Measurements from ENCODE around the gene KLHDC7B. TPM values are rescaled to one million over a fixed set of nuclear protein-coding genes. Genes with fewer than 3 reads are reported as not detected.

The KLHDC7B gene
- total RNA-seq, 1 experiment from 2014 or later: not detected

- TF ChIP-seq ARID4B (CRISPR knock-in tag; IDR thresholded peaks at IDR 0.05; ENCODE audit: borderline replicate concordance) (no peak), MXD4 (CRISPR knock-in tag; IDR thresholded peaks at IDR 0.05; ENCODE audit: borderline replicate concordance) (no peak), RELA (CRISPR knock-in tag; IDR thresholded peaks at IDR 0.05; ENCODE audit: borderline replicate concordance) (no peak), ZNF396 (CRISPR knock-in tag; IDR thresholded peaks at IDR 0.05; ENCODE audit: borderline replicate concordance) (no peak), ERG (CRISPR knock-in tag; IDR thresholded peaks at IDR 0.05) (no peak), MLX (CRISPR knock-in tag; IDR thresholded peaks at IDR 0.05) (no peak)
Observed at GRCh38 chr22:50572965-50573364, 27.3 kb downstream of the KLHDC7B start (continued).

DNA sequence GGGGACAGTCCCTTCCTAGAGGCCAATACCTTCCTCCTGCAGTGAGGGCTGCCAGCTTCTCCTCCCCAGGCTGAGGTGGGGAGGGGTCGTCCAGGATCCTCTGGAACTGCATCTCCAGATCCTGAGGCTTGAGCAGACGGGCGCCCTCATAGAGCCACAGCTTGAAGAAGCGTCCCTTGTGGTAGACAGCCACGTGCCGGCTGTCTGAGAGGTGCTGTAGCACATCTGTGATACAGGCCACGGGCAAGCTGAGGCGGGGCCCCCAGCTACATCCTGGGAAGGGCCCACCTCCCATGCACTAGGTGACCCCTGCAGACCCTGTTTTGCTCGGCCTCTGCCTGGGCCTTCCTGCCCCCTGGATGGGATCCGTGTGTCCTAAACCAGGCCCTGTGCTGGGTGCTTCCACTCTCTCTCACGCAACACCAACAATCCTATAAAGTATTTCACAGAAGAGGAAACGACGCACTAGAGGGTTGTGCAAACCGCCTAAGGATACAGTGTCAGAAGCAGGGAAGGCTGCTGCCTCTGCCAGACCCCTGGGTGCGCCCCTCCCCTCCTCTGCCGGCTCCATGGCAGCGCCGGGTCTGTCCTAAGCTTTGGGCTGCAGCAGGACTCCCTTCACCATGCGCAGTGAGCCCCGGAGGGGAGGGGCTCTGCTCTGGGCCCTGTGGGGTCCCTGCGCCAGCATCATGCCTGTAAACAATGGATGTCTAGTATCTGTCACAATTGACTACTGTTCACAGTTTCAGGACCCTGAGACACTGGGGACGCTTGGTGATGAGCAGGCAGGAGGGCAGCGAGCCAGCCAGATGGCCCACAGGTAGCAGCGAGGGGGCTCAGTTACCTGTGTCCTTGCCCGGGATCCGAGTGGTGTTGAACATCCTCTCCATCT is 28.0 kb downstream of the KLHDC7B start:
- Mint-ChIP-seq H3K36me3 (peaks cover 28% of the 10 kb centered on the region), H3K4me1 (no peaks in the 10 kb centered on the region), H3K4me3 (no peak overlapping the region), H3K27me3 (ENCODE audit: low read depth) (no peaks in the 10 kb centered on the region), H3K27ac (no peak overlapping the region), H3K9me3 (no peaks in the 10 kb centered on the region)
- CTCF ChIA-PET: interaction anchor here (1.2 to 1.8 kb wide), 3 partner anchors 11 to 48 kb away, joined by 6 to 10 read pairs (median 7); partner anchors contain the start of genes SCO2 and SYCE3
- POLR2A ChIA-PET: no interaction called here
- DNase-seq (ENCODE audit: low spot score) (no peak), ATAC-seq (no peak)
- TF ChIP-seq, protein P1, sequence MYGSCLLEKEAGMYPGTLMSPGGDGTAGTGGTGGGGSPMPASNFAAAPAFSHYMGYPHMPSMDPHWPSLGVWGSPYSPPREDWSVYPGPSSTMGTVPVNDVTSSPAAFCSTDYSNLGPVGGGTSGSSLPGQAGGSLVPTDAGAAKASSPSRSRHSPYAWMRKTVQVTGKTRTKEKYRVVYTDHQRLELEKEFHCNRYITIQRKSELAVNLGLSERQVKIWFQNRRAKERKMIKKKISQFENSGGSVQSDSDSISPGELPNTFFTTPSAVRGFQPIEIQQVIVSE (CRISPR knock-in tag; IDR thresholded peaks at IDR 0.05; ENCODE audit: borderline replicate concordance): no peak
- TF ChIP-seq ESRRA (CRISPR knock-in tag; IDR thresholded peaks at IDR 0.05; ENCODE audit: borderline replicate concordance) (no peak), GABPB1 (CRISPR knock-in tag; IDR thresholded peaks at IDR 0.05) (no peak), EMX1 (CRISPR knock-in tag; IDR thresholded peaks at IDR 0.05) (no peak), ZBTB43 (CRISPR knock-in tag; IDR thresholded peaks at IDR 0.05) (no peak), SMAD4 (CRISPR knock-in tag; IDR thresholded peaks at IDR 0.05) (no peak), NR1H2 (CRISPR knock-in tag; IDR thresholded peaks at IDR 0.05) (no peak), ETV6 (CRISPR knock-in tag; IDR thresholded peaks at IDR 0.05) (no peak), ZNF396 (CRISPR knock-in tag; IDR thresholded peaks at IDR 0.05; ENCODE audit: borderline replicate concordance) (no peak), NFYB (CRISPR knock-in tag; conservative IDR thresholded peaks at IDR 0.05; ENCODE audit: low read depth) (no peak), RORB (CRISPR knock-in tag; IDR thresholded peaks at IDR 0.05) (no peak), JUN (CRISPR knock-in tag; IDR thresholded peaks at IDR 0.05) (no peak), ZNF232 (CRISPR knock-in tag; IDR thresholded peaks at IDR 0.05) (no peak)
- TF ChIP-seq, protein P2, sequence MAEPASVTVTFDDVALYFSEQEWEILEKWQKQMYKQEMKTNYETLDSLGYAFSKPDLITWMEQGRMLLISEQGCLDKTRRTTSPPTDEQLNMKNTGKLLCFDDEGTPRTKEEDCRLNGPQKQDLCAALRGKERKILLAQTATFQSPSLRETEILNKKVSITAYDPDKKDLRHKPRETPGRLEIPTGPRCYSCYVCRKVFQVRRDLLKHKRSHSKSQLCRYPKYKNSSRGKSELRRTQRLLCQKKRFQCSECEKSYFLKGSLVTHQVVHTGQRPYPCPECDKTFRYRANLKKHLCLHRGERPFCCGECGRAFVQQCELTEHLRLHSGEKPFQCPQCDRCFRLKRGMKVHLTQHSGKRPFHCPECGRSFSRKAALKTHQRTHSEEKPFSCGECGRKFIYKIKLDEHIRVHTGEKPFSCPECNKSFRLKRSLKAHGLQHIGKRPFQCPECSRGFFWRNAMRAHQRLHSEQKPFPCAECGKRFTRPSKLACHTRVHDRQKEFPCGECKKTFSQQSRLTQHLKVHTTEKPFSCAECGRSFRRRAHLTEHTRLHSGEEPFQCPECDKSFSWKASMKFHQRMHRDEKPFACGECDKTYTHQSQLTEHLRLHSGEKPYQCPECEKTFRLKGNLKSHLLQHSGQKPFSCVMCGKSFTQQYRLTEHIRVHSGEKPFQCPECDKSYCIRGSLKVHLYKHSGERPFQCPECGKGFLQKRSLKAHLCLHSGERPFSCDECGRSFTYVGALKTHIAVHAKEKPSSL (CRISPR knock-in tag; conservative IDR thresholded peaks at IDR 0.05): no peak
- TF ChIP-seq, protein P3, sequence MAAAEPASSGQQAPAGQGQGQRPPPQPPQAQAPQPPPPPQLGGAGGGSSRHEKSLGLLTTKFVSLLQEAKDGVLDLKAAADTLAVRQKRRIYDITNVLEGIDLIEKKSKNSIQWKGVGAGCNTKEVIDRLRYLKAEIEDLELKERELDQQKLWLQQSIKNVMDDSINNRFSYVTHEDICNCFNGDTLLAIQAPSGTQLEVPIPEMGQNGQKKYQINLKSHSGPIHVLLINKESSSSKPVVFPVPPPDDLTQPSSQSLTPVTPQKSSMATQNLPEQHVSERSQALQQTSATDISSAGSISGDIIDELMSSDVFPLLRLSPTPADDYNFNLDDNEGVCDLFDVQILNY (CRISPR knock-in tag; IDR thresholded peaks at IDR 0.05): no peak
- TF ChIP-seq, protein P4, sequence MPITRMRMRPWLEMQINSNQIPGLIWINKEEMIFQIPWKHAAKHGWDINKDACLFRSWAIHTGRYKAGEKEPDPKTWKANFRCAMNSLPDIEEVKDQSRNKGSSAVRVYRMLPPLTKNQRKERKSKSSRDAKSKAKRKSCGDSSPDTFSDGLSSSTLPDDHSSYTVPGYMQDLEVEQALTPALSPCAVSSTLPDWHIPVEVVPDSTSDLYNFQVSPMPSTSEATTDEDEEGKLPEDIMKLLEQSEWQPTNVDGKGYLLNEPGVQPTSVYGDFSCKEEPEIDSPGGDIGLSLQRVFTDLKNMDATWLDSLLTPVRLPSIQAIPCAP (CRISPR knock-in tag; IDR thresholded peaks at IDR 0.05): no peak
